GM10266 (cell line): ENCODE data around the gene MTTP.

Source experiments
- DNase-seq: peaks from one replicate; pipeline ENCODE4 v3.0.0; 2012; ENCODE audit errors: extremely low spot score
- TF ChIP-seq, protein P1 (sequence below): IDR thresholded peaks from 2 replicates; pipeline ENCODE4 v1.5.1; 2012; ENCODE audit warnings: mild to moderate bottlenecking, low read depth; ENCODE audit not compliant: control insufficient read depth, insufficient read depth; ENCODE audit errors: missing control alignments

The MTTP gene

DNA sequence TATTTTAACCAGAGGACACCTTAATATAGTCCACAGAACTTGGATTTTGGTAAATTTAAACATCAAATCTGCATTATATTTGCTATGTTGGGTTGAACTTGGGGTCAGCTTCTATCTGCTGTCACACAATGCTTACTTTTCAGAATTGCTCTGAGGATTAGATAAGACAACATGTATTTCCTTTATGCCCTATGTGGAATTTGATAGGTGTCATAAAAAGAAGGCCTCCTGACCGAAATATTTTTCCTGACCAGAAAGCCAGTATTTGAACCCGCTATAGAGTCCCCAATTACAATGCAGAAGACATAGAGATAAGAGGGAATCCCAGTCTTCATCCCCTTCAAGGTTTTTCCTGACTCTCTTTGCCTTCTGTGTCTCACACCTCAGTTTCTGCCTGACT is 4.1 kb downstream of the MTTP start:
- no peak for DNase-seq
- TF ChIP-seq, protein P1, sequence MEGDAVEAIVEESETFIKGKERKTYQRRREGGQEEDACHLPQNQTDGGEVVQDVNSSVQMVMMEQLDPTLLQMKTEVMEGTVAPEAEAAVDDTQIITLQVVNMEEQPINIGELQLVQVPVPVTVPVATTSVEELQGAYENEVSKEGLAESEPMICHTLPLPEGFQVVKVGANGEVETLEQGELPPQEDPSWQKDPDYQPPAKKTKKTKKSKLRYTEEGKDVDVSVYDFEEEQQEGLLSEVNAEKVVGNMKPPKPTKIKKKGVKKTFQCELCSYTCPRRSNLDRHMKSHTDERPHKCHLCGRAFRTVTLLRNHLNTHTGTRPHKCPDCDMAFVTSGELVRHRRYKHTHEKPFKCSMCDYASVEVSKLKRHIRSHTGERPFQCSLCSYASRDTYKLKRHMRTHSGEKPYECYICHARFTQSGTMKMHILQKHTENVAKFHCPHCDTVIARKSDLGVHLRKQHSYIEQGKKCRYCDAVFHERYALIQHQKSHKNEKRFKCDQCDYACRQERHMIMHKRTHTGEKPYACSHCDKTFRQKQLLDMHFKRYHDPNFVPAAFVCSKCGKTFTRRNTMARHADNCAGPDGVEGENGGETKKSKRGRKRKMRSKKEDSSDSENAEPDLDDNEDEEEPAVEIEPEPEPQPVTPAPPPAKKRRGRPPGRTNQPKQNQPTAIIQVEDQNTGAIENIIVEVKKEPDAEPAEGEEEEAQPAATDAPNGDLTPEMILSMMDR, result no peak

GRCh38 chr4:99585516-99585915 is 10.9 kb downstream of the MTTP start:
- TF ChIP-seq, protein P1, result no peak
- DNase-seq, result no peak

GRCh38 chr4:99586322-99586721 is 11.7 kb downstream of the MTTP start:
- DNase-seq, result no peak
- TF ChIP-seq, protein P1, result no peak

- no peak for DNase-seq
- TF ChIP-seq, protein P1, result no peak
These were observed 12.2 kb downstream of the MTTP start for GRCh38 chr4:99586797-99587196.

DNA sequence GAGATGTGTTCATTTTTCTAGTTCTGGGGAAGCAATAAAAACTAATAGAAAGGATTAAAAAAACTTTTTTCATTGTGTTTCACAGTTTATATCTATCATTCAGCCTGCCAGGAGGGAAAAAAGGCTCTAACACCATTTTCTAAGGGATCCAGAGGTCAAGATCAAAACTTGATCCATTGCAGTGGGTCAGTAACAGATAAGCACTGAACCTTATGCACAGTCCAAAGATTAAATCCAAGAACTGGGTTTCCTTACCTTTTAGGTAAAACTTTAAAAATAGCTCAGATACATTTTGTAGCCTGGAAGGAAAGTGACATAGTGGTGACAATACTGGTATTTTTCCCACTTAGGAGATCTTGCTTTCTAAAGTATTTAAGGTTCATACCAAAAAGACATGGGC is 12.7 kb downstream of the MTTP start:
- no peak for DNase-seq

GRCh38 chr4:99587803-99588202 is 13.2 kb downstream of the MTTP start:
- no peak for DNase-seq
- TF ChIP-seq, protein P1, result no peak

More for the DNA sequence above, 12.7 kb downstream of the MTTP start:
- TF ChIP-seq, protein P1, result no peak

DNA sequence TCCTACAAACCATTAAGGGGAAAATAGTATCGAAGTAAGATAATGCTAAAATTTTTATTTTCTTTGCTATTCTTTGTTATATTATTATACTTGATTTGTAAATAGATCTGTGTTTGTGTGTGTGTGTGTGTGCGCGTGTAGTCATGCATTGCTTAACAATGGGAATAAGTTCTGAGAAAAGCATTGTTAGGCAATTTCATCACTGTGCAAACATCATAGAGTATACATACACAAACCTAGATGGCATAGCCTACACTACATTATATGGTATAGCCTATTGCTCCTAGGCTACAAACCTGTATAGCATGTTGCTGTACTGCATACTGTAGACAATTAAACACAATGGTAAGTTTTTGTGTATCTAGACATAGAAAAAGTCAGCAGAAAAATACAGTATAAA is 17.1 kb downstream of the MTTP start:
- TF ChIP-seq, protein P1, result no peak
- DNase-seq, result no peak
